ENCODE measurements around the gene SLC38A8.

SLC38A8 gene

GRCh38 chr16:84068041-84068440, 25.4 kb upstream of the SLC38A8 start:
- no peak for DNase-seq

DNA sequence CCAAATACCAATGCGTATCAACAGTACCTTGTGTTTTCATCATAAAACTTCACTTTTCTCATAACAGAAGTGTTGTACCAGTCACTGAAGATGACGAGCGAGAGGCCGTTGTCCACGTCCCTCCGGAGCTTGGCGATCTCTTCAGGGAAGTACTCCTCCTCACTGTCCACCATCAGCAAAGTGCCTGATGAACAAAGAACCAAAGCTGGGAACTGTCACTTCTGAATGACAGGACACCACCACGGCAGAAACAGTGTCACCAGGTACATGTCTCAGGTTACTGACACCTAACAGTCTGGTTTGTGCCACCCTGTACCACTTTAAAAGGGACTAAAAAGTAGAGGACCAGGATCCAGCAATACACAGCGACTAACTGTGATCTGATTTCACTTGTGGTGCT, 25.0 kb upstream of the SLC38A8 start:
- DNase-seq, result no peak

GRCh38 chr16:84065536-84066132, 23.0 kb upstream of the SLC38A8 start:
- DNase-seq, result peak; percentile 59

- no peak for DNase-seq
These were observed 21.4 kb upstream of the SLC38A8 start for GRCh38 chr16:84063980-84064379.

DNA sequence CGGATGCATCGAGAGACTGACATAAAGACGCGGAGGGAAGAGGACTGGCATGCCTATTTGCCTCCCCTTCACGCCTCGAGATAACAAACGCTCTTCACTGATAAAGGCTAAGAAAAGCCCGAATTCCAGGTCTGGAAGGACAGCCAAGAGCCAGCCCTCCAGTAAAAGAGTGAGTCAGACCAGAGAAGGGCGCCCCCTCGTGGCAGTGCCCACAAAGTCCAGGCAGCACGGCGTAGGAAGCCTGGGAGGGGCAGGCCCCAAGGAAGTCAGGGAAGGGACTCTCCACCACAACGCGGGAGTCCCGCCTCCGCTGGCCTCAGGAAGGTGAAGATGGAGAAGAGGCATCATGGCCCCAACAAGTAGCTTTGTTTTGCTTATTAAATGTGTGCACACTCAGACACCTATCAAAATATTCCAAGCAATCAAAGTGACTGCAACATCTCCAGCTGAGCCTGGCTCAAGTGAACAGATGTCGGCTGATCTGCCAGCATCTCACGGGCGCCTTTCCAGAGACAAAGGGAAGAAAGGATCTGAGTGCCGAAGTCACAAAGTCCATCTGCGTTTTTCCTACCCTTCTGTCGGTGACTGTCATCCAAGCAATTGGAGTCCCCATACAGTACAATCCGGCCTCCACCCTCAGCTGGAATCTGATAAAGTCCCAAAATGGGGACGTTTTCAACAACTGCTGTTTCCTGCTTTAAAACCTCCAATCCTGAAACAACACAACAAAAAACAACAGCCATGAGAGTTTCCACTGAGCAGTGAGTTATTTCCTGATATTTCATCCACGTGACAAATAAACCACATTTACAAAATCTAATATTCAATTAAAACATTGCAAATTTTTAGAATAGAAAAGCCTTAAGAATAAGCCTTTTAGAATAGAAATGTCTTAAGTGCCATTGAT, 20.4 kb upstream of the SLC38A8 start:
- DNase-seq, result peak; percentile 74

DNA sequence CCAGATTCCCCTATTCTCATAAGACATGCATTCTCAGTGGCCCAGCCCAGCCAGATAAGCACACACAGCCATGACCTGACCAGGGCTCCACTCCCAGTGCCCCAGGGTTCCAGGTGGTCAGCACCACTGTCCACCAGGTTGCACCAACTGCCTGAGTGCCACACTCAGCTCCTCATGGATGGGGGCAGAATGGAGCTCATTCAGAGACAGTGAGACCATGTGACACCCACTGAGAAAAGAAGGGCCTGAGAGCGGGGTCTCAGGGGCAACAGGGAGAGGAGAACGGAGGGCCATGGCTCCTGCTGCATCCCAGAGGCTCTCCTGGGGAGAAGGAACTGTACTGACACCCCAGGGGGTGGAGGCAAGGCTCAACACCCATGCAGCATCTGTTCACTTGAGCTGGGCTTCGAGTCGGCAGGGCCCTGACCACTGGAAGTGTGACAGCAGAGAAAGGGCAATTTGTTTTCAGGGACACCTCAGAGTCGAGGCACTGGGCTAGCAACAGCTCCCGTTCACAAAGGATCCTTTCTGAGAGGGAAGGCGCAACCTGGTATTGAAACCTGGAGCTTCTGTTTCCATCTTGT, 18.7 kb upstream of the SLC38A8 start:
- DNase-seq, result no peak

- no peak for DNase-seq
These were observed 17.6 kb upstream of the SLC38A8 start for GRCh38 chr16:84059946-84060901.

- DNase-seq, result no peak
These were observed 16.5 kb upstream of the SLC38A8 start for GRCh38 chr16:84059111-84059510.

- DNase-seq, result no peak
These were observed 16.1 kb upstream of the SLC38A8 start for GRCh38 chr16:84058664-84059063.

GRCh38 chr16:84058211-84058610, 15.6 kb upstream of the SLC38A8 start:
- DNase-seq, result no peak

- DNase-seq, result no peak
These were observed 14.3 kb upstream of the SLC38A8 start for GRCh38 chr16:84056933-84057332.

DNA sequence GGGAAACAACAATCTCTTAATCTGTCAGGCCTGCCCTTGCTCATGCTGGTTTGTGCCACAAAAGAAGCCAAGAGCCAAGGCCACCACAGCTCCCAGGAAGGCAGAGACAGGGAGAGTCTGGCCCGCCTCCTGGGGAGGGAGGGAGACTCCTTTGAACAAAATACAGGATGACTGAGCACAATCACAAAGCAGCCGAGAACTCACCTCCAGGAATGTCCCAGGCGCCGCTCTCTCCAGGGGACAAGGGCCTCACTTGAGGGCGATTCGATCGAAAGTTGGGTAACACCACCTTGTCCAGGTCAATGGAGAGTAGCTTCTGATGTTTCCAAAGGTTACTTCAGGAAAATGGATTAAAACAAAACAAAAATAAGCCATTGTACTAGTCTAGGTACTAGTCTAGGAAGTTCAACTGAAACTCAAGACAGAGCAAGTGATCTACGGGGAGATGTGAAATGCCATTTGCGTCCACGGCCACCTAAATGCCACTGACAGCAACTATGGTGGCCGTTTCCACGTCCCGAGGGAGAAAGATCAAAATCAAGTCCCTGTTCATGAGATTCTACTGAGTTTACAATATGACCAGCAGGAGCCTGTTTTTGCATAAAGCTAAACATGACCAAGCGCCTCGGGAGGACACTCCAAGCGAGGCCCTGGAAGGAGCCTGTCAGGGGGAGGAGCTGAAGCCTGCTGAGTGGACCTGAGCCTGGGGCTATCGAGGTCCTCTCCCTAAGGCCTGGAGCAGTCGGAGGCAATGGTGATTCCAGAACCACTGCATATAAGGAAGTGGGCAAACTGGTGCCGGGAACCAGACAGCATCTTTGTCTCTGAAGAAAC, 13.4 kb upstream of the SLC38A8 start:
- DNase-seq, result no peak

- peak; percentile 59 for DNase-seq
These were observed 12.8 kb upstream of the SLC38A8 start for GRCh38 chr16:84055366-84055765.

- no peak for DNase-seq
These were observed 12.3 kb upstream of the SLC38A8 start for GRCh38 chr16:84054916-84055315.

DNA sequence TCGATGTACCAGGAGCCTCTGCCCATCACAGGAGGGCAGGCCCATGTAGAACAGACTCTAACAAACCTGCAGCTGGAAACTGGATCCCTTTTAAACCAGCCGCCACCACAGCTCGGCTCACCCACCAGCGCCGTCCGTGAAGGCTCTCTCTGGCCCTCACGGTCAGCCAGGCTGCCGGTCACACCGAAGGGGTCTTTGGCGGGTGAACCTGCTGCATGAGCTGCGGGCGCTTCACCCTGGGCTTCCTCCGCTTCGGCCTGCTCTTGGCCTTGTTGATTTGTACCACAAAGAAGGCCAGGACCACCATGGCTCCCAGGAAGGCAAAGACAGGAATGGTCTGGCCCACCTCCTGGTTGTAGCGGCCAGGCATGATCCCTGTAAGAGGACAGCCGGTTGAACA, 11.7 kb upstream of the SLC38A8 start:
- no peak for DNase-seq

- no peak for DNase-seq
These were observed 10.6 kb upstream of the SLC38A8 start for GRCh38 chr16:84053237-84053636.

DNA sequence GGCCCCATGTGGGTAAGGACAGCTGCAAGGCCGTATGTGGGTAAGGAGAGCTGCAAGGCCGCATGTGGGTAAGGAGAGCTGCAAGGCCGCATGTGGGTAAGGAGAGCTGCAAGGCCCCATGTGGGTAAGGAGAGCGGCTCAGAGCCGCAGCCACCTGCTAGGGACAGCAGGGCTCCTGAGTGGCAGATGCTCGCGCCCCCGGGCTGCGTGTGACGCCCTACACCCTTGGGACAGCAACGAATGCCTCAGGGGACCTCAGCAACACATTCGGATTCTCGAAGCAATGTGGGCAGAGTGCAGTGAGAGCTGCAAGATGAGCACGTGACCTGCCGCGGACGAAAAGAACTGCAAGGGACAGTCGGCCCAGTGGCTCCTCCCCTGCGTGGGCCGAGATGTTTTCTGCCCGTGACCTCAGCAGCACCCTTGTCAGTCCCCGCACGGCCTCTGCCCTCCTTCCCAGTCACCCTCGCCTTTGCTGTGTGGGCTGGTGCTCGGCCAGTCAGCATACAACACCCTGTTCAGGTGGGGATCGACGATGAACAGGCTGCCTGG, 9.6 kb upstream of the SLC38A8 start:
- no peak for DNase-seq

DNA sequence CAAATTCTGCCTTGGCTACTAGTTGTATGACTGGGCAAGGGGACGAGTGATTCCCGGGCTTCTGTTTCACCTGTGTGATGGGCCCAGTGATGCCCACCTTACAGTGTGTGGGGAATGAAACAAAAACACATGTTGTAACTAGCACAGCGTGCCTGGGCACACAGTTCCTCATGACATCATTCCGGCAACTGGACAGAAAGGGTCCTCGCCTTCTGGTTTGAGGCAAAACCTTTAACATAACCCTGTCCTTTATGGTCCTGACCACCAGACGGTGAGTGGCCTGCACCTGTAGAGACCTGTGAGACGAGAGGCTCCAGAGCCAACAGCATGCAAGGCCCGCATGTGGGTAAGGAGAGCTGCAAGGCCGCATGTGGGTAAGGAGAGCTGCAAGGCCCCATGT, 7.7 kb upstream of the SLC38A8 start:
- no peak for DNase-seq

DNA sequence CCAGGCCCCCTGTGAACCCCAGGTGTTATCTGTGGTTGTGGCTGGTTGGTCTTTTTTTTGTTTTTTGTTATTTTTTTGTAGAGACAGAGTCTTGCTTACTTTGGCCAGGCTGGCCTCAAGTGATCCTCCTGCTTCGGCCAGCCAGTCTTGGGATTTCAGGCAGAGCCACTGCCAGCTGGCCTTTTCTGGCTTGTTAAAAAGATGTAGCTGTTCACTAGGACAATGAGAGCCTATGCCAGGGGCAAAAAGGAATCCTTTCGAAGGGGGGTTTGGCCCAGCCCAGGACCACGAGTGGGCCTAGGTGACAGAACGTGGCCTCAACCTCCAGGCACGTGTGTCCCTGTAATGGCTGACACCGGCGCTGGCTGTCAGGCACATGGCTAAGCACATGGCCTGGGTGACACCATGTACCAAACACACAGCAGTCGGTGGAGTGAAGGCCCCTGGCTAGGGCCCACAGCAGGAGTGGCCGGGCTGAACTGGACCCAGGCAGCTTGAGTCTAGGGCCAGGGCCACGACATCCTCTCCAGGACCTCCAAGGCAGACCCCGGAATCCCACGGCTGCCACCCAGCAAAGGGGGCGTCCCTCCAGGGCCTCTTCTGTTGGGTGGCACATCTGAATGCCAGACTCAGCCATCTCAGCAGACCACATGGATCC, 6.9 kb upstream of the SLC38A8 start:
- DNase-seq, result no peak

- no peak for DNase-seq
These were observed 6.3 kb upstream of the SLC38A8 start for GRCh38 chr16:84048871-84049270.

DNA sequence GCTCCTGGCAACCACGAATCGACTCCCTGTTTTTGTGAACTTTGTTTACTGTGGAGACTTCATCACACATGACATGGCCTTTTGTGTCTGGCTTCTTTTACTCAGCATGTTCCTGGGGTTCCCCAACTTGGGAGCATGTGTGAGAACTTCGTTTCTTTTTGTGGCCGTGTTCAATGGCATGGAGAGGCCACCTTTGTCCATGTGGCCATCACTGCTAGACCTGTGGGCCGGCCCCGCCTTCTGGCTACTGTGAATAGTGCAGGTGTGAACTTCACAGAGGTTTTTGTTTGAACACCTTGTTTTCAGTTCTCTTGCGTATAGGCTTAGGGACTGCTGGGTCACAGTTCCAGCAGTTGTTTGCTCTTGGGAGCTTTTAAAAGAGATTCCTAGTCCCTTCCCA, 5.7 kb upstream of the SLC38A8 start:
- no peak for DNase-seq
